Naive B cell (primary cell): ENCODE data around the gene CABCOCO1. TPM values are rescaled to one million over a fixed set of nuclear protein-coding genes. Genes with fewer than 3 reads are reported as not detected.
A peak's percentile ranks its signal among the peaks of the same experiment; 100 is the strongest.

ENCODE experiments used
- ATAC-seq, 2 donors: fragments of 150-1000 bp; cut with Tn5 transposase; 2 replicates each; pipeline ENCODE4 v1.10.0; 2021; ENCODE audit warnings: low read depth in 2 of 2, mild to moderate bottlenecking in 2 of 2, moderate library complexity in 2 of 2
- DNase-seq: peaks from one replicate; pipeline ENCODE4 v3.0.0; 2022
- H3K27ac Mint-ChIP-seq, 6 donors: one replicate each; pipeline ENCODE4 v1.8.0; 2020 to 2022; ENCODE audit warnings: mild to moderate bottlenecking in 6 of 6, mixed read lengths in 6 of 6, moderate library complexity in 5 of 6, inconsistent platforms in 2 of 6
- H3K27me3 Mint-ChIP-seq, 3 donors: one replicate each; pipeline ENCODE4 v1.8.0; 2021 to 2022; ENCODE audit warnings: mixed read lengths in 3 of 3, mild to moderate bottlenecking in 1 of 3
- H3K36me3 Mint-ChIP-seq, 2 donors: one replicate each; pipeline ENCODE4 v1.8.0; 2020 to 2022; ENCODE audit warnings: mixed read lengths in 2 of 2, inconsistent platforms in 1 of 2, mild to moderate bottlenecking in 1 of 2
- H3K4me1 Mint-ChIP-seq, 3 donors: one replicate each; pipeline ENCODE4 v1.8.0; 2020 to 2022; ENCODE audit warnings: mixed read lengths in 3 of 3, inconsistent platforms in 1 of 3, mild to moderate bottlenecking in 1 of 3, moderate library complexity in 1 of 3
- H3K4me3 Mint-ChIP-seq, 8 donors: one replicate each; pipeline ENCODE4 v1.8.0; 2020 to 2022; ENCODE audit warnings: mild to moderate bottlenecking in 8 of 8, mixed read lengths in 8 of 8, moderate library complexity in 8 of 8, inconsistent platforms in 2 of 8
- H3K9me3 Mint-ChIP-seq, 7 donors: one replicate each; pipeline ENCODE4 v1.8.0; 2020 to 2022; ENCODE audit warnings: mixed read lengths in 7 of 7, mild to moderate bottlenecking in 5 of 7, inconsistent platforms in 2 of 7, moderate library complexity in 1 of 7
- polyA plus RNA-seq, 6 donors: library from polyadenylated mRNA; unstranded; fragments of 300-500 nt; fragmentation: Illumina TruSeq; gene quantifications; one replicate each; pipeline ENCODE4 v1.2.3, GENCODE V29; 2021; ENCODE audit warnings: low read depth in 6 of 6

The CABCOCO1 gene
- polyA plus RNA-seq, 6 donors from 2014 or later, result not detected

DNA sequence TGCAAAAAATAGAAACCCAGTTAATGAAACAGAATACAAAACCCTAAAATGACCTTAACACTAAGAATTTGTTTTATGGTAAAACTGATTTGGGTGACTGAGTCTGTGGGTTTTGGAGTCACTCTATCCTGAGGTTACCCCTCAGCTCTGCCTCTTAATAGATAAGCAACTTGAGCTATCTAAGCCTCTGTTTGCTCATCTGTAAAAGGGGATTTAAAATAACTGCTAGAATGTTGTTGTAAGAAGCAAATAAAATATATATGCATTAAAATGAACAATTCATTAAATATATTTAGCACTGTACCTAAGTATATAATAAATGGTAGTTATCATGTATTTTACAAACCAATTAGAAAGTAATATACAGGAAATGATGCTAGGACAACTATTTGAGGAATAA is 115.4 kb downstream of the CABCOCO1 start:
- ATAC-seq, result no peak

DNA sequence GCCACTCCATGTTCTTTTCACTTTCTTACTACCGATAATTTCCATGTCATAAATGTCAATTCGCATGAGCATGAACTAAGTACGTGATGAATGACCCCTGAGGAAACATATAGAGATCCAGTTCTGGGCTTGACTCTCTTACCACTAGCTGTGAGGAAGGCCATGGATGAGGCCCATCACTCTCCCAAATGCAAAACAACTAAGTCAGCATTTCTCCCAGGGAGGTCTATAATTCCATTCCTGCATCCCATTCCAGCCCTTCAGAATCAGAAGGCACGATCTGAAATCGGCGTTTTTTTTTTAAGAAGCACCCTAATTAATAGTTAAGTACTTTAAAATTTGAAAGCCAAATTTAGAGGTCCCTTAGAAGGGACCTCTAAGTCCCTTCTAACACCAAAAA is 116.5 kb downstream of the CABCOCO1 start:
- Mint-ChIP-seq H3K4me1 (no peaks in the 10 kb centered on the region), H3K27me3 (peaks cover 0 to 8% (median 4%) of the 10 kb centered on the region in 3 donors), H3K4me3 (no peak overlapping the region), H3K9me3 (no peaks in the 10 kb centered on the region), H3K27ac (peak overlapping the region in 1 of 6 donors; percentile 41), H3K36me3 (no peaks in the 10 kb centered on the region)
- ATAC-seq (no peak), DNase-seq (no peak)

More for the DNA sequence above, 115.4 kb downstream of the CABCOCO1 start:
- Mint-ChIP-seq H3K4me3 (no peak overlapping the region), H3K36me3 (no peaks in the 10 kb centered on the region), H3K9me3 (no peaks in the 10 kb centered on the region), H3K27ac (no peak overlapping the region), H3K4me1 (no peaks in the 10 kb centered on the region), H3K27me3 (peaks cover 0 to 4% (median under 1%) of the 10 kb centered on the region in 3 donors)
- no peak for DNase-seq

DNA sequence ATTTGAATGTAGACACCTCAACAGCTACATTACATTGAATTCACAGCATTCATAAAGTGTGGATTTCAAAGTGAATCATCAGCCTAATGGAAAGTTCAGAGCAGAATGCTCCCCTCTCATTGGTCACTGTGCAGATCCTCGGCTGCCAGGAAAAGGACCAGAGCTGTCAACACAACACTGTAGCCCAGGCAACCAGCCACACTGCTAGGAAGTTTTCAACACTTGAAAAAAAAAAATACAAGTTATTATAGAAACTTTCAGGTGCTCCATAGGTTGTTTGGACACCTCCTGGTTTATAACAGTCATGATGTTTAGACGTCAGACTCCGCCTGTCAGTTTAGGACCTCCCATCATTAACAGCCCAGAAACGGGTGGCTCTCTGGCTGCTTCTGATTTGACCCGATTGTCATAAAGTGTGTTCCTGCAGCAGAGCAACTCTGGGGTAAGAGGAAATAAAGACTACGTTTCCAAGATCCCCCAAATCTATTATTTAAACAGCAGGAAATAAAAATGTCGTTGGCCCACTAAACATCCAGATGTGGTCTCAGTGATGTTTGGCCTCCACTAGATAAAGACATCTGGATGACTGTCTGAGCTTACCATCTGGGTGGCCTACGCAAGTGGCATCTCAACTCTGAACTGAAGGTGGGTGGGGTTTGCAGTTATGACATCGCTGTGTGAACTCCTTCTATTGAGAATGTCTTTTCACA is 117.4 kb downstream of the CABCOCO1 start:
- ATAC-seq (no peak), DNase-seq (no peak)
- Mint-ChIP-seq H3K9me3 (no peaks in the 10 kb centered on the region), H3K4me1 (no peaks in the 10 kb centered on the region), H3K27me3 (peaks cover 0 to 8% (median 4%) of the 10 kb centered on the region in 3 donors), H3K4me3 (no peak overlapping the region), H3K27ac (no peak overlapping the region), H3K36me3 (no peaks in the 10 kb centered on the region)

DNA sequence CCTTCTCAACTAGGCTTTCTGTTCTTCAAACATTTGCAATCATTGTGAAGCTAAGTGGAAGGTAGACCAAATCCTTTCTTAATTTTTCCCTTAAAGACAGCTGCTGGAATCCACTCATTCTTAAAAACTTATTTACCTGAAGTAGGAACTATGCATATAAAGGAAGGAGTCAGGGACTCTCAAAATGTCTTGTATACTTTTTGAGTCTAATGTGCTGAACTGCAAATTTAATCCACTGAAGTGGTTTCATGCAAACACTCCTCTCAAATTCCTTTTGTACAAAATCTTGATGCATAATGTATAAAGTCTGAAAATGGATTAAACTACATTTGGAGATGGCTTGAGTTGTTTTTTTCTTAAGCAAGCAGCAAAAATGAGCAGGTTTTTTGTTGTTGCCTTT is 118.0 kb downstream of the CABCOCO1 start:
- Mint-ChIP-seq H3K9me3 (no peaks in the 10 kb centered on the region), H3K27ac (no peak overlapping the region), H3K27me3 (peaks cover 0 to 8% (median 5%) of the 10 kb centered on the region in 3 donors), H3K4me1 (no peaks in the 10 kb centered on the region), H3K36me3 (no peaks in the 10 kb centered on the region), H3K4me3 (no peak overlapping the region)
- DNase-seq (no peak), ATAC-seq (no peak)

DNA sequence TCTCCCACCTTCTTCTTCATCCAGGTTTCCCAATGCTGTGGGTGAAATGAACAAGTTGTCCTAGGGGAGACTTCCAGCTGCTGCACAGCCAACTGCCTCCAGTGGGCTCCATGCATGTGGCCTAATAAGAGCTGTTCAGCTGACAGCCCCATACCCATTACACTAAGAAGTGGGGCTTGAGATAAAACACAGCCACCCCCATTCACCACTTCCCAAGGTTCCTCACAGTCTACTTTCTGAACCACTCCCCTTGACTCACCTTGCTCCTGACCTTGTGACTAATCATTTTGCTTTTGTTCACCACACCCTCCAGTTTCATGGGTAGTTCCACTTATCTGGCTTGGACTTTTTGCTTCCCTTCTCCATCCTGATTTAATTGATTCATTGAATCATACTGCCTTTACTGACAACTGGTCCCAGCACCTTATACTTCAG is 119.3 kb downstream of the CABCOCO1 start:
- Mint-ChIP-seq H3K27me3 (peaks cover 0 to 8% (median 5%) of the 10 kb centered on the region in 3 donors), H3K36me3 (no peaks in the 10 kb centered on the region), H3K27ac (peak overlapping the region in 1 of 6 donors; percentile 11), H3K4me1 (peaks cover 0 to 1% (median 0%) of the 10 kb centered on the region in 3 donors), H3K9me3 (no peaks in the 10 kb centered on the region), H3K4me3 (no peak overlapping the region)
- ATAC-seq (no peak), DNase-seq (no peak)

DNA sequence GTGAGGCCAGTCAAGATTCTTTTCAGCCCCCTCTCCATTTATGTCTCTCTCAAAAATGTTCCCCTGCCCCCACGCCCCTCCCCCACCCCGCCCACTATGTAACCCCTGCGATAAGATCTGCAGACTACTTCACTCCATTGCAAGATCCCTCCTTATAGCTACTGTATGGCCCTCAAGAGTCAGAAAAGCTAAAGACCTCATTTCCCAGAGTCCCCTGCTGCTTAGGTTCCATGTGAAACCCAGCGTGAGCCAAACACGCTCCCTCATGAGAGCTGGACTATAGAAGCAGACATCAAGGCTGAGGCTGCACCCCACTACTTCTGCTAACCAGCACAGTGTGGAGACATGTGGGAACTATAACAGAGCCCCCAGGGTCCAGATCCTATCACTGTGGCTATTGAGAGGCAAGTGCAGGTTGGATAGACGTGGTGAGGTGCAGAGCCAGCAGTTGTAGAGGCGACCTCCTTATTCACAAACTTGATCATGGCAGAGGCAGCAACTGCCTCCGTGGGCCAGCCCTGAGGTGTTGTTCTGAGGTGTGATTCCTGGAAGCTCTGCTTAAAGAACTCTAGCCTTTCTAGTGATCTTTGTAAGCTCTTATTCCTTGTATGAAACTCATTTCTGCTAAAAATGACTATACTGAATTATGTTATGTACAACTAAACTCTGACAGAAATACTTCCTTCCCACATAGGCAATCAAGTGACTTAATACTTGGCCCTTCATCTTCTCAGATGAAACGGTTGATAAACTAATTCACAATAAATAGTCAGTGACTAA is 121.8 kb downstream of the CABCOCO1 start:
- Mint-ChIP-seq H3K4me3 (no peak overlapping the region), H3K27ac (no peak overlapping the region), H3K27me3 (peaks cover 0 to 8% (median 5%) of the 10 kb centered on the region in 3 donors), H3K9me3 (no peaks in the 10 kb centered on the region), H3K4me1 (peaks cover 0 to 2% (median 0%) of the 10 kb centered on the region in 3 donors), H3K36me3 (no peaks in the 10 kb centered on the region)
- ATAC-seq (no peak), DNase-seq (no peak)

DNA sequence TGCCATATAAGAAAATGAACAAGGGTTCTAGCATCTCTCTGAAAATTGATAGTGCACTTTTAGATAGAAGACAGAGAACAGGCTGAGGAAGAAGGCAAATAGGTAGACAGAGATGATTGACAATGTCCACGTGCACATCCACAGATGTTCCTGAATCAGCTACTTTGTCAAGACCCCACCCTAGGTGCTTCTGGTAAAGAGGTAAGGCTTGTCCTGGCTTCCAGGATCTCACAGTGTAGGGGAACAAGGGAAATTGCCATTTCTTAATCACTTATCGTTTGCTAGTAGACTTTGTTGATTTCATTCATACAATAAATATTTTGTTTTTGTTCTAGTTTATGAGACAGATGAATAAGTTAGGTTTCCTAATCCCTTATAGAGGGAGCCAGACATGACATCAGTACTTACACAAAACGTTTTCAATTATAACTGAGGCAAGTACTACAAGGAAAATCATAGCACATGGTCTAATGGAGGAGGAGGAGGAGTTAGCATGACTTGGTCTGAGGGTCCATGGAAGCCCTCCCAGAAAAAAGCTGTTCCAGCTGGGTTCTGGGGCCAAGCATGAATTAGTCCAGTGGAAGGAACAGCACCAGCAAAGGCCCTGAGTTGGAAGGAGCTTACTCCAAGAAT is 122.9 kb downstream of the CABCOCO1 start:
- H3K36me3 Mint-ChIP-seq, result no peaks in the 10 kb centered on the region
- H3K27me3 Mint-ChIP-seq, result peaks cover 0 to 8% (median 5%) of the 10 kb centered on the region in 3 donors
- H3K4me3 Mint-ChIP-seq, result no peak overlapping the region
- no peaks in the 10 kb centered on the region for H3K9me3 Mint-ChIP-seq
- peaks cover 0 to 2% (median 0%) of the 10 kb centered on the region in 3 donors for H3K4me1 Mint-ChIP-seq
- DNase-seq (no peak), ATAC-seq (no peak)
- H3K27ac Mint-ChIP-seq, result no peak overlapping the region

DNA sequence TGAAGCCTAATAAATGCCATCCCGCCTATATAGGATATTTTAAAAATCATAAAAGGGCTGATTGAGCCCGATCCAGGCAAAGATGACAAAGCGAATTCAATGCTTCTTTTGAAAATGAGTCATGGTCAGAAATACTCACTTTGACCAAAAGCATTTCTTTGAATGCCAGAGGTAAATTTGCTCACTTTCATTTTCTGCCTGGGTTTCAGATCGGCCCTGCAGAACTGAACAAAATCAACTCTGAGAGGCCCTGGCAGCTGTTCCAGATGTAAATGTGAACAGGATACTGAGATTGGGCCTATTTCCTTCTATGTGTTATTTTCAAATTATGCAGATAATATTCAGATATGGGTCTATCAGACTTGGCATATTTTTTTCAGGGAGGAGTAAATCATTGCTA is 124.0 kb downstream of the CABCOCO1 start:
- Mint-ChIP-seq H3K27ac (no peak overlapping the region), H3K9me3 (no peaks in the 10 kb centered on the region), H3K27me3 (peaks cover 0 to 8% (median 5%) of the 10 kb centered on the region in 3 donors), H3K36me3 (no peaks in the 10 kb centered on the region), H3K4me1 (peaks cover 0 to 2% (median 0%) of the 10 kb centered on the region in 3 donors), H3K4me3 (no peak overlapping the region)
- ATAC-seq (no peak), DNase-seq (no peak)

DNA sequence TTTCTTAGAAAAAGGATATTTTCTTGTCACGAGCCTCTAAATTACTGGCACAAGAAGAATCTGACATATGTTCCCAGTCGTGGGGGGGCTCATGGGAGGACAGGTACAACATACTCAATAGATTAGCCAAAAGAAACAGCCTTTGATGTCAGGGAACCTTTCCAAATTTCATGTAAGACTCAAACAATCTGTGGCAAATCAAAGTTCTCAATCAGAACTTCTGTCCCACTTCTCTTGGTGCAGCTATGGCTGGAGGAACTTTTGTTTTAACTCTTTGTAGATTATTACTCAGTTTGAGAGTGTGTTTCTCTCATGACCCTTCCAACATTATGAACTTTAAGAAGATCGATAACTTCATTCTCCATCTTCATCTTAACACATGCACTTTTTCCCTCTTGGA is 124.4 kb downstream of the CABCOCO1 start:
- DNase-seq (no peak), ATAC-seq (no peak)
- no peak overlapping the region for H3K27ac Mint-ChIP-seq
- H3K9me3 Mint-ChIP-seq, result no peaks in the 10 kb centered on the region
- H3K27me3 Mint-ChIP-seq, result peaks cover 0 to 8% (median 5%) of the 10 kb centered on the region in 3 donors
- peaks cover 0 to 2% (median 0%) of the 10 kb centered on the region in 3 donors for H3K4me1 Mint-ChIP-seq
- H3K36me3 Mint-ChIP-seq, result no peaks in the 10 kb centered on the region
- H3K4me3 Mint-ChIP-seq, result no peak overlapping the region

DNA sequence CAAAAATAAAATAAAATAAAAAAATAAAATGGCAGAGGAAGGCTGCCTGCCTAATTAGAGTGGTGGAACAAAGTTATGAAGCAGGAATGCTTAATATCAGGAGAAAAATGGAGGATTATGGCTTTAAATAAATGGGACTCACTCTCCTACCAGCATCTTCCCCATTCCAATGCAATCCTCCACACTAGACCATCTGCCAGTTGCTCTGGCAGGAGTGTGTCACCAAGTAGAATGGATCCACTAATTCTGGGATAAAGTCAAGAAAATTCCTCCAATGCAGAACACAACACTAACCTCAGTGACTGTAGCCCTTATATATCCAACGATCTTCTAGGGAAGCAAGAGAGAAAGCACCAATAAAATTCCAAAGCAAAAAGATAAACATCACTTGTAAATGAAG is 126.3 kb downstream of the CABCOCO1 start:
- no peaks in the 10 kb centered on the region for H3K9me3 Mint-ChIP-seq
- no peak overlapping the region for H3K4me3 Mint-ChIP-seq
- ATAC-seq (no peak), DNase-seq (no peak)
- H3K27ac Mint-ChIP-seq, result no peak overlapping the region
- no peaks in the 10 kb centered on the region for H3K36me3 Mint-ChIP-seq
- H3K27me3 Mint-ChIP-seq, result peaks cover 0 to 5% (median 0%) of the 10 kb centered on the region in 3 donors
- H3K4me1 Mint-ChIP-seq, result peaks cover 0 to 2% (median 0%) of the 10 kb centered on the region in 3 donors

DNA sequence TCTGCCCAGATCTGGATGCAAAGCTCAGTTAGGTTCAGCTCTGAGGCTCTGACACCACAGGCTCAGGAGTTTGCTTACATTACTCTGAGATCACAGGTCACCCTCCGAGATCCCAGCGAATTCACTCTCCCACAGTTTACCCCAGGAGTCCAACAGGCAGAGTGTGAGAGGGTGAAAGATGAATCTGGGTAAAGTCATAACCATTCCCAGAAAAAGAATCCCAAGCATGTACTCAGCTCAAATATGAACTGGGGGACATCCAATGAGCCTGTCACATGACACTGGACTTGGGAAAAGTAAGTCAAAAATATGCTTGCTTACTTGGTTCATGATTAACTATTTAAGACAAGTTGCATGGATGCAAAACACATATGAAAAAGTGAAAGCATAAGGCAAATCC is 128.5 kb downstream of the CABCOCO1 start:
- no peaks in the 10 kb centered on the region for H3K9me3 Mint-ChIP-seq
- ATAC-seq (no peak), DNase-seq (no peak)
- no peak overlapping the region for H3K27ac Mint-ChIP-seq
- H3K36me3 Mint-ChIP-seq, result no peaks in the 10 kb centered on the region
- H3K4me1 Mint-ChIP-seq, result peaks cover 0 to 2% (median 0%) of the 10 kb centered on the region in 3 donors
- no peaks in the 10 kb centered on the region for H3K27me3 Mint-ChIP-seq
- no peak overlapping the region for H3K4me3 Mint-ChIP-seq

DNA sequence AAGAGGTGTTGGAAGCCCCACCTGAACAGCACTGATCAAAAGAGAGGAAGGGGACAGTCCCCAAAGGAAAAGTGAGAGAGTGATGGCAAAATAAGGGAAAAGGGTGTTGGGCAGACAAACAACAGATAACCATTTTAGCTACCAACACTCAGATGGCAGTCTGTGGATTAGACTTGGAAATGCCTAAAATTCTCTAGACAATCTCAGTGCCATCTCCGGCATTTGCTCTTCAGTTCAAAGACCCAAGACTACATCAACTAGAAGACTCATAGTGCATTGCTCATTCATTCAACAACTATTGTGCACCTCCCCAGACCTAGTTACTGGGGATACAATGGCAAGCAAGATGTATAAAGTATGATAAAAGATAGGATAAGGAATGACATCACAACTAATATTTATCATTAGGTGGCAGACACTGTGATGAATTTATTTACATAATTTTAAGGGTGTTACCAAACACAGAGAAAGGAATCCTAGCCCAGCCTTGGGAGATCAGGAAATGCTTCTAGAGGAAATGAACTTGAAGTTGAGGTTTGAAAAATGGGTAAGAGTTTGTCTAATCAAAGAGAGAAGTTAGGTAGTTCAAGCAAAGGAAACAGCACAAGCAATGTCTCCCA is 129.5 kb downstream of the CABCOCO1 start:
- Mint-ChIP-seq H3K36me3 (no peaks in the 10 kb centered on the region), H3K27me3 (no peaks in the 10 kb centered on the region), H3K4me3 (no peak overlapping the region), H3K4me1 (no peaks in the 10 kb centered on the region), H3K27ac (no peak overlapping the region), H3K9me3 (no peaks in the 10 kb centered on the region)
- ATAC-seq (no peak), DNase-seq (no peak)

DNA sequence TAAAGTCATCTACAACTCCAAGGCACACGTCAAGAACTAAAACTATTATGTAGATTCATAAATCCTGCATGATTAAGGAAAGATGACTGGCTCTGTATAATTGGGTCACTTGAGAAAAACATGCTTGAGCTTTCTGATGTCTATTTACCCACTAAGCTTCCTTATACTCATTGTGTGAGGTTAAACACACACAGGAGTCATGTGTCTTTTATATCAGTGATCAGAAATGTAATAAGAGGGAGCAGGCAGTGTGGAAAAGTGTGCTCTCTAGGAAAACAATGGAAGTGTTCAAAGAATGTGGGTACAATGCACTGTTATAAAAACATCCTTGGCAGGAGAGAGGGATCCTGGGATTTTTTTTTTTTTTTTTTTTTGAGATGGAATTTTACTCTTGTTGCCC is 130.2 kb downstream of the CABCOCO1 start:
- DNase-seq (no peak), ATAC-seq (no peak)
- Mint-ChIP-seq H3K4me3 (no peak overlapping the region), H3K27ac (peak overlapping the region in 1 of 6 donors; percentile 25), H3K9me3 (no peaks in the 10 kb centered on the region), H3K27me3 (no peaks in the 10 kb centered on the region), H3K4me1 (no peaks in the 10 kb centered on the region), H3K36me3 (no peaks in the 10 kb centered on the region)
